Thymus (tissue), 11 donors: Measurements from ENCODE around the gene RARB. TPM values are rescaled to one million over a fixed set of nuclear protein-coding genes. Genes with fewer than 3 reads are reported as not detected.

Experiments used
- DNase-seq, 9 donors: peaks; one replicate each; pipeline ENCODE4 v3.0.0-alpha.2; 2013; ENCODE audit warnings: low spot score in 9 of 9, low read depth in 6 of 9, missing footprints in 1 of 9
- H3K27ac ChIP-seq, 2 donors: one replicate each; pipeline ENCODE4 v1.5.1; 2013; ENCODE audit warnings: control low read depth in 1 of 2, low read depth in 1 of 2, low read length in 1 of 2, mild to moderate bottlenecking in 1 of 2, moderate library complexity in 1 of 2
- H3K27me3 ChIP-seq, 2 donors: one replicate each; pipeline ENCODE4 v1.5.1; 2013; ENCODE audit warnings: low read length in 1 of 2; ENCODE audit not compliant: control insufficient read depth in 2 of 2, insufficient read depth in 1 of 2
- H3K36me3 ChIP-seq, 2 donors: one replicate each; pipeline ENCODE4 v1.5.1; 2013; ENCODE audit warnings: low read length in 1 of 2, mild to moderate bottlenecking in 1 of 2, moderate library complexity in 1 of 2; ENCODE audit not compliant: control insufficient read depth in 2 of 2, insufficient read depth in 2 of 2
- H3K4me1 ChIP-seq, 2 donors: one replicate each; pipeline ENCODE4 v1.5.1; 2013; ENCODE audit warnings: low read length in 2 of 2; ENCODE audit not compliant: control insufficient read depth in 2 of 2, insufficient read depth in 2 of 2
- H3K4me3 ChIP-seq, 2 donors: one replicate each; pipeline ENCODE4 v1.5.1; 2013; ENCODE audit warnings: low read length in 2 of 2, control low read depth in 1 of 2, mild to moderate bottlenecking in 1 of 2
- H3K9me3 ChIP-seq, 2 donors: one replicate each; pipeline ENCODE4 v1.5.1; 2013; ENCODE audit warnings: low read length in 1 of 2, mild to moderate bottlenecking in 1 of 2; ENCODE audit not compliant: control insufficient read depth in 2 of 2, insufficient read depth in 1 of 2
- WGBS: extraction: QIAGEN DNeasy Blood & Tissue Kit; methylation state at CpG from one replicate; pipeline ENCODE4 v1.1.7; 2013; 5-methylcytosine and 5-hydroxymethylcytosine counted together
- polyA plus RNA-seq: library from polyadenylated mRNA; stranded (reverse); fragments of 200-250 nt; gene quantifications from one replicate; pipeline ENCODE4 v1.2.3, GENCODE V29; 2013
- total RNA-seq: library from RNA; stranded (reverse); fragments of 120-200 nt; gene quantifications from one replicate; pipeline ENCODE4 v1.2.4, GENCODE V29; 2013
- donor health status: healthy.

The RARB gene
- total and polyA plus RNA-seq, 2 donors = 0.89 to 1.7 TPM

DNA sequence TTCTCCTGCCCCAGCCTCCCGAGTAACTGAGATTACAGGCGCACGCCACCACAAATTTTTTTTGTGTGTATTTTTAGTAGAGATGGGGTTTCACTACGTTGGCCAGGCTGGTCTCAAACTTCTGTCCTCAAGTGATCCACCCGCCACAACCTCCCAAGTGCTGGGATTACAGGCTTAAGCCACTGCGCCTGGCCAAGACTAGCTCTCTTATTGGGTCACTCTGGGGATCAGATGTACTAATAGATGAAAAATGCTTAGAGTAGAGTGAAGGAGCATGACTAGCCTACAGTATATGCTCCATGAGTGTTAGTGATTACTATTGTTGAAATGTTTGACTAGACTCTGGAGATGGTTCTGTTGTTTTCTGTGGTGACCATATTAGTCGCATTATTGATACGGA lies 21.8 kb downstream of the RARB start:
- DNase-seq = no peak
- H3K27me3 ChIP-seq = no peaks in the 10 kb centered on the region
- no peaks in the 10 kb centered on the region for H3K36me3 ChIP-seq
- H3K9me3 ChIP-seq = no peaks in the 10 kb centered on the region
- no peak overlapping the region for H3K27ac ChIP-seq
- no peaks in the 10 kb centered on the region for H3K4me1 ChIP-seq
- no peak overlapping the region for H3K4me3 ChIP-seq
- WGBS = 91% methylated on average over 8 of the region's 8 CpGs

DNA sequence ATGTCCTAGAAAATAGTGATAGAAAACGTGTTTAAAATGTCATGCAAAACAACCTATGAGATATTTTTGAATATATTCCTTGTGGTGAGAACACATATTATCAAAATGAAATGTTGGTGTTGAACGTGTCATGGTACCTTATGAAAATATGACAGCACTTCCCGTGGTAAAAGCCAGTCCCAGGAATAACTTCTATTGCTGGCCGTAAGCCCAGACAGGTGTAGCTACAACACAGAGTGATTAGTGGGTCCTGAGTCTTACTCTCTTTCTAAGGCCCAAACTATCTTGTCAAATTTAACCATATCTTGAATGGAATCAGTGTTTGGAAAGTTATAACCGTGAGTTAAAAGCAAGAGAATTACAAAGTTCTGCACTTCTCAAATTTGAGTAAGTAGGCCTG lies 24.1 kb downstream of the RARB start:
- 75% methylated on average over 5 of the region's 5 CpGs for WGBS
- no peak overlapping the region for H3K27ac ChIP-seq
- H3K9me3 ChIP-seq = no peaks in the 10 kb centered on the region
- H3K4me1 ChIP-seq = no peaks in the 10 kb centered on the region
- no peaks in the 10 kb centered on the region for H3K36me3 ChIP-seq
- no peak for DNase-seq
- no peaks in the 10 kb centered on the region for H3K27me3 ChIP-seq
- H3K4me3 ChIP-seq = no peak overlapping the region

DNA sequence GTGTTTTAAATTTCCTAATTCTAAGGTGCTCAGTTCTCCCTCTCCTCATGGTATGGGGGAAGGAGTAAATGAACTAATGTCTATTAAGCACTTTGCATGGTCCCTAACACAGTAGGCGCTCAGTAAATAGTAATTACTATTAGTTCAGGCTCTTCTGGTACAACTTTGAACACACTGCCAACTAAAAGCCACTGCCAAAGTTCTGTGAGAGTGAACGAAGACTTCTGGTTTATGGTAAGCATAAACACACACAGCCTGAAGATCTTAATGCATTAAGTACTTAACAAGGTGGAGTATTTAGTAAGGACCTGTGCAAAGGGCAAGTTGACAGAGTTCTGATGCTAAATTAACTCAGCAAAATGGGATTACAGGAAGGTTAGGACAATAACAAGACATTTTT lies 24.7 kb downstream of the RARB start:
- no peaks in the 10 kb centered on the region for H3K27me3 ChIP-seq
- no peaks in the 10 kb centered on the region for H3K36me3 ChIP-seq
- no peaks in the 10 kb centered on the region for H3K4me1 ChIP-seq
- H3K27ac ChIP-seq = no peak overlapping the region
- WGBS = 95% methylated on average over 2 of the region's 2 CpGs
- H3K9me3 ChIP-seq = no peaks in the 10 kb centered on the region
- no peak overlapping the region for H3K4me3 ChIP-seq
- DNase-seq = no peak

DNA sequence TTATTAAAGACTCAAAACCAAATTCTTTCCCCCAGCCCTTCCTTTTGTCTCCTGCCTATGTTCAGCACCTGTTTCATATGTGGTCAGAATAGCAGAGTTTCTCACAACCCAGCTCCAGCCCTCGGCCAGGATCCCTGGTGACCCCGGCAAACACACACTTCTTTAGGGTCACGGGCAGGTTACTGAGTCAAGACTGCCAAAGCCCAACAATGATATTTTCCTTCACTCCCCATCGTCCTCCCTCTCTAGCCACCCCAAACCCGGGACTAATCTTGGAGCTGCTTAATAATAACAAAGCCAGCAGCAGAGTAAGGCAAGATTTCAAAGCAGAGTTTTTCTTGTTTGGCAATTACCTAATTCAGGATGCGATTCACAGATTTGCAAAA lies 25.5 kb downstream of the RARB start:
- Histone ChIP-seq H3K4me1 (no peaks in the 10 kb centered on the region), H3K9me3 (no peaks in the 10 kb centered on the region), H3K36me3 (no peaks in the 10 kb centered on the region), H3K27ac (no peak overlapping the region), H3K4me3 (no peak overlapping the region), H3K27me3 (no peaks in the 10 kb centered on the region)
- no peak for DNase-seq
- WGBS = 91% methylated on average over 6 of the region's 6 CpGs

DNA sequence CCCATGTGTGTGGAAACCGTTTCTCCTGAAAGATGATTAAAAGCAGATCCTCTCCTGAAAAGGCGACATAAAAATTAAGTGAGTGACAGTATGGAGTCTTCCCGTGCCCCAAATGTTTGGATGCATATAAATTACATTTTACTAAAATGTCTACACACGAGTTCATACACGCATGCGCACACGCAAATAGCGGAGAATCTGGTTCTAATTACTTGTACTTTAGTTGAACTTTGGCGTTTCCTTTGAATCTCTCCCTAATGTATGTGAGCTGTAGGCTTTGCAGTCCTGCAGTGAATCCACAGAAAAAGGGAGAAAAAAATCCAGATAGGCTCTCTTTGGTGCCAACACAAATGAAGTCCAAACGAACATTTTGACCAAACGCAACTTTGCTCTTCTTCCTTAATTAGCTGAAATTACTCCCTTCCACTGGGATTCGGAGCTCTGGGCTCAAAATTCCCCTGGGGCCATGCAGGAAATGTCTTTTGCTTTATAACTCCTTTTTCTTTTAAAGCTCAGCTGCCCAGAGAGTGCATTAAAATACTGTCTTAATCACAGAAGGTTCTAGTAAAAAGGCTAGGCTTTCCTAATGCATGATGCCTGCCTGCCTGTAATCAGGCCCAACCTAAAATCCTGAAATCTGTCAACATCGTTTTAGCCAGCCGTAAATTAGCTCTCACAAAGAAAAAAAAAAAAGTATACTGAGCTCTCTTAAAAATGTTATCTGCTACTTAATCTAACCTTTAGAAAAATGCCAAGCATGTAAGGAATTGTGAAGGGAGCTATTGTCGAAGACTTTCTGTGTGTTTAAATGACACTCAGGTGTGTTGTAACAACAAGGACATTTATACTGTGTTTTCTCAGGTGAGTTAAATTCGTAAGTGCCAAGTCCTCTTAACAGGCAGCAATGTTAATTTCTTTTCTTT lies 26.2 kb downstream of the RARB start:
- Histone ChIP-seq H3K27me3 (no peaks in the 10 kb centered on the region), H3K9me3 (no peaks in the 10 kb centered on the region), H3K4me3 (no peak overlapping the region), H3K27ac (no peak overlapping the region), H3K36me3 (no peaks in the 10 kb centered on the region), H3K4me1 (no peaks in the 10 kb centered on the region)
- no peak for DNase-seq
- 89% methylated on average over 16 of the region's 16 CpGs for whole genome bisulfite sequencing

DNA sequence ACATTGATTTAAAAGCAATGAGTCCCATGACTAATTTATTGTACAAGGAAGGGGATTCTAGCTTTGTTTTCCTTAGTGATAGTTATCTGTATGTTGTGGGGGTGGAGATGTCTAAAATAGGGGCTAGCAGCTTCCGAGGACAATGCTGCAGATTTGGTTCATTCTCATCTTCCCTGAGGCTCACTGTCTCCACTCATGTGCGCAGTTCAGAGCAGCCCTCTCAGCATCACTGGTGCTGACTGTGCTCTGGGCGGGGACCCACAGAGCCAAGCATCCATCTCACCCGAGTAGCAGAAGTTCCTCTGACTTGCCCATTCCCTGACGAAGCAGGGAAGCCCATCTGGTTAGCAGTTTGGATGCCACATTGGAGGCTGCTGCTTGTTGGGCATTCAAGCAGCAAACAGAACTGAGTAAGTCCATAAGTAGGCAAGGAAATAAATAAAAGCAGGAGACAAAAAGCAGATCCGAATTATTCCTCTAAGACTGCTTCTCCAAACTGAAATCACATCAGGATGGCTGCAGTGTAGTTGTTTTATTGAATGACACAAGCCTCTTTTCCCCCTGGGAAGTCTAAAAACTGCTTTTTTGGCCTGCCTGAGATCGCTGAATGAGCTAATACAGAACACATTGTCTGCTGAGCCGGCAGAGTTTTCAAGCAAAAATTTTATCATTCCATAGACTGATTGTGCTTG lies 27.5 kb downstream of the RARB start:
- no peak overlapping the region for H3K4me3 ChIP-seq
- H3K36me3 ChIP-seq = no peaks in the 10 kb centered on the region
- WGBS = 92% methylated on average over 8 of the region's 8 CpGs
- H3K27me3 ChIP-seq = no peaks in the 10 kb centered on the region
- H3K4me1 ChIP-seq = no peaks in the 10 kb centered on the region
- H3K27ac ChIP-seq = no peak overlapping the region
- no peak for DNase-seq
- H3K9me3 ChIP-seq = no peaks in the 10 kb centered on the region

DNA sequence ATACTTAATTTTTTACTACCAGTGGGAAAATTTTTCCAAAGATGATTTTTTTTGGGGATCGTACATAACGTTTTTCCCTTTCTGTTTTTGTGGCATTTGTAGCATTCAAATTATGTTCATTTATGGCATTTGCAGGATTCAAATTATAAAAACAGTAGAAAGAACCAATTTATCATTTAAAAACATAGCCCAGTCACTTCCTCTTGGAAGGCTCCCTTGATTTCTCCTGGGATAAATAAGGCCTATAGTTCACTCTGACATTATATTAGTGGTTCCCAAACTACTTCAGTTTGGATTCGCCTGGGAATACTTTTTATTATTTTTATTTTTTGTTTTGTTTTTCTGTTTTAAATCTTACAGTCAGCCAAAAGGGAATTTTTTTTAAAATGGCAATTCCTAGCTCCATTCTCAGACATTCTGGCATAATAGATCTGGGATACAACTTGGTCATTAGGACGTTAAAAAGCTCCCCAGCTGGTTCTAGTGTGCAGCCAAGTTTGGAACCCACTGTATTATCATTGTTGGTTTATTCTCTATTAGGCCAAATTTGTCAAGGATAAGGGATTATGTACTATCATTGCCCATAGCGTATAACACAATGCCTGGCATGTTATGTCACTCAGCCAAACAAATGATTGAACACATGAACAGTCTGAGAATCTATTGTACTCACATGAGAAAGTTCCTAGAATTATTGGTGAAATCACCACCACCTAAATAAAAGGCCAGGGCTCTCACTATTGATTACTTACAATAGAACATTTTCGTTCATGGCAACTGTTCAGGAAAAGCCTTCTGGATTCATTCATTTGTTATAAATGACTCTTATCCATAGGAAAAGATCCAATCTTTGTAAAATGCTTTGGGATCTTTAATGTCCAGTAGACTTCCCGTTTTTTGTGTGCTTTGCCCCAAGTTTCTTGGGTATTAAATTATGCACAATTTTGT lies 28.9 kb downstream of the RARB start:
- DNase-seq = no peak
- WGBS = 92% methylated on average over 7 of the region's 7 CpGs
- Histone ChIP-seq H3K4me3 (no peak overlapping the region), H3K9me3 (no peaks in the 10 kb centered on the region), H3K4me1 (no peaks in the 10 kb centered on the region), H3K27ac (no peak overlapping the region), H3K36me3 (no peaks in the 10 kb centered on the region), H3K27me3 (no peaks in the 10 kb centered on the region)

DNA sequence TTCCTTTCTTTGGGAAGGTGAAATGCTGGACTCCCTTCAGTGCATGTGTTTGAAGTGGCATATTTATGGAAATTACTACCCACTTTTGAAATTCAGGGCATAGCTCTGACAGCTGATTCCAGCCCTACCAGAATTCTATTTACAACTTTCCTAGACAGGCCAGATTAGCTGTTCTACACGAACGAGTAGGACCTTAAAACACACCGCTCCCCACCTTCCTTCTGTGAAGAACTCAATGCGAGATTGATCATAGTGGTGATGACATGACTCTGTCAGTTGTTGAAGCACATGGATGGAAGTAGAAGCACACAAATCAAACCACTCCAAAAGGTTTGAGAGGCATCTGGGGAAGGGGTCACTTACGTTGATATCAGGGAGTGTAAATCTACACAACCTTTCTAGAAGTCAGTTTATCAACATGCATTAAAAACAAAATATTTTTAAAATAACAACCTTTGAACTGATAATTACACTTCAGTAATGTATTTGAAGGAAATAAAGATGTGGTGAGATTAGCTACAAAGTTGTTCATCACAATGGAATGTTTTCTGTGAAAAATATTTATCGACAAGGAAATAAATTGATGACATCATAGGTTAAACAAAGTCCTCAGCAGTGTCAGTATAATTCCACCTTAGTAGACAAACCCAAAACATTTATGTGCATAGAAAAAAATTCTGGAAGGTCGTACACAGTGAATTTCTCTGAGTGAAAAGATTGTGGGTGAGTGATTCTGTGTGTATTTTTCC lies 29.8 kb downstream of the RARB start:
- Histone ChIP-seq H3K9me3 (no peaks in the 10 kb centered on the region), H3K27me3 (no peaks in the 10 kb centered on the region), H3K4me1 (no peaks in the 10 kb centered on the region), H3K27ac (no peak overlapping the region), H3K4me3 (no peak overlapping the region), H3K36me3 (no peaks in the 10 kb centered on the region)
- 96% methylated on average over 7 of the region's 7 CpGs for WGBS
- no peak for DNase-seq
